Hematopoietic multipotent progenitor cell treated with erythropoietin and hydrocortisone succinate and interleukin-3 and kit ligand, for 8 days (in vitro differentiated cells): Measurements from ENCODE around the gene SBF2.
"Not testable (repeated sequence)": the region's sequence is repeated elsewhere in the genome, so short reads cannot be mapped to it uniquely, and the experiment has no call there.

Source experiments
- DNase-seq: peaks from one replicate; pipeline ENCODE4 v3.0.0-alpha.2; 2015

Gene SBF2

GRCh38 chr11:9941991-9942390 is 352.0 kb downstream of the SBF2 start:
- DNase-seq = no peak

GRCh38 chr11:9939150-9939549 is 354.9 kb downstream of the SBF2 start:
- DNase-seq = not testable (repeated sequence)

GRCh38 chr11:9936754-9937153 is 357.3 kb downstream of the SBF2 start:
- DNase-seq = no peak

GRCh38 chr11:9932843-9933242 is 361.2 kb downstream of the SBF2 start:
- DNase-seq = not testable (repeated sequence)

GRCh38 chr11:9930562-9931331 is 363.3 kb downstream of the SBF2 start:
- not testable (repeated sequence) for DNase-seq

- DNase-seq = no peak
These were observed 366.3 kb downstream of the SBF2 start for GRCh38 chr11:9927670-9928069.

GRCh38 chr11:9923280-9923679 is 370.7 kb downstream of the SBF2 start:
- DNase-seq = no peak

- no peak for DNase-seq
These were observed 371.2 kb downstream of the SBF2 start for GRCh38 chr11:9922806-9923205.

- no peak for DNase-seq
These were observed 377.5 kb downstream of the SBF2 start for GRCh38 chr11:9916480-9916879.

GRCh38 chr11:9914064-9914463 is 380.0 kb downstream of the SBF2 start:
- no peak for DNase-seq

- no peak for DNase-seq
These were observed 387.8 kb downstream of the SBF2 start for GRCh38 chr11:9905960-9906791.

- no peak for DNase-seq
These were observed 388.5 kb downstream of the SBF2 start for GRCh38 chr11:9905501-9905951.

- DNase-seq = no peak
These were observed 390.4 kb downstream of the SBF2 start for GRCh38 chr11:9903579-9903978.

GRCh38 chr11:9901943-9902342 is 392.1 kb downstream of the SBF2 start:
- DNase-seq = no peak

GRCh38 chr11:9900253-9900652 is 393.8 kb downstream of the SBF2 start:
- not testable (repeated sequence) for DNase-seq

GRCh38 chr11:9899676-9900075 is 394.3 kb downstream of the SBF2 start:
- DNase-seq = no peak

GRCh38 chr11:9896902-9897301 is 397.1 kb downstream of the SBF2 start:
- no peak for DNase-seq

GRCh38 chr11:9895006-9895405 is 399.0 kb downstream of the SBF2 start:
- no peak for DNase-seq

- no peak for DNase-seq
These were observed 400.5 kb downstream of the SBF2 start for GRCh38 chr11:9893474-9893873.

GRCh38 chr11:9888938-9889337 is 405.1 kb downstream of the SBF2 start:
- DNase-seq = no peak

- no peak for DNase-seq
These were observed 406.5 kb downstream of the SBF2 start for GRCh38 chr11:9887472-9887871.

GRCh38 chr11:9886595-9886994 is 407.4 kb downstream of the SBF2 start:
- DNase-seq = no peak

GRCh38 chr11:9884601-9885000 is 409.4 kb downstream of the SBF2 start:
- no peak for DNase-seq

- no peak for DNase-seq
These were observed 413.4 kb downstream of the SBF2 start for GRCh38 chr11:9880657-9881056.
